Upper lobe of left lung (tissue), 6 donors: ENCODE results near the gene LDB2. TPM values are rescaled to one million over a fixed set of nuclear protein-coding genes. Genes with fewer than 3 reads are reported as not detected.

Experiments used
- ATAC-seq, 2 donors: fragments of 200-7000 bp; cut with Tn5 transposase; one replicate each; pipeline ENCODE4 v1.9.1; 2022; ENCODE audit warnings: mild to moderate bottlenecking in 2 of 2, moderate library complexity in 2 of 2; ENCODE audit not compliant: low FRiP score in 2 of 2
- DNase-seq, 2 donors: peaks; one replicate each; pipeline ENCODE4 v3.0.0-alpha.2; 2019 to 2020
- H3K27ac ChIP-seq, 4 donors: fragments of 200-600 bp; sonication (generic); one replicate each; pipeline ENCODE4 v1.5.1; 2016 to 2019
- H3K27me3 ChIP-seq, 4 donors: fragments of 200-600 bp; sonication (generic); one replicate each; pipeline ENCODE4 v1.5.1; 2017 to 2019
- H3K36me3 ChIP-seq, 4 donors: fragments of 200-600 bp; sonication (generic); one replicate each; pipeline ENCODE4 v1.5.1; 2016 to 2019
- H3K4me1 ChIP-seq, 4 donors: fragments of 200-600 bp; sonication (generic); one replicate each; pipeline ENCODE4 v1.5.1; 2018 to 2019
- H3K4me3 ChIP-seq, 4 donors: fragments of 200-600 bp; sonication (generic); one replicate each; pipeline ENCODE4 v1.5.1; 2017 to 2019; ENCODE audit warnings: mild to moderate bottlenecking in 2 of 4, moderate library complexity in 1 of 4
- H3K9me3 ChIP-seq, 4 donors: fragments of 200-600 bp; sonication (generic); one replicate each; pipeline ENCODE4 v1.5.1; 2018 to 2019
- EP300 ChIP-seq, 4 donors: sonication (generic); formaldehyde crosslinking; IDR thresholded peaks; one replicate each; pipeline ENCODE4 v1.5.1; 2017; ENCODE audit warnings: antibody characterized with exemption in 4 of 4, control low read depth in 2 of 4
- POLR2A ChIP-seq, 4 donors: fragments of 450-650 bp; IDR thresholded peaks; one replicate each; pipeline ENCODE4 v1.5.1; 2016 to 2017; ENCODE audit warnings: antibody characterized with exemption in 4 of 4, mild to moderate bottlenecking in 2 of 4
- POLR2AphosphoS5 ChIP-seq, 2 donors: sonication (generic); formaldehyde crosslinking; IDR thresholded peaks; one replicate each; pipeline ENCODE4 v1.5.1; 2017; ENCODE audit warnings: antibody characterized with exemption in 2 of 2
- whole genome bisulfite sequencing, 2 donors: methylation state at CpG; one replicate each; pipeline ENCODE4 v1.1.5; 2017 to 2018; 5-methylcytosine and 5-hydroxymethylcytosine counted together
- total RNA-seq, 6 donors: library from RNA; depleted of rRNA in 4 of 6; stranded (reverse); fragments of >200 nt in 4 of 6; gene quantifications; one replicate each; pipeline versions ENCODE4 v1.1.0 to v1.2.1, GENCODE V29; 2016 to 2021
- TF ChIP-seq, protein P1 (sequence below), 6 experiments: fragments of 450-650 bp in 4 of 6; fragments of 200-600 bp in 2 of 6; sonication (generic) in 2 of 6; IDR thresholded peaks; one replicate each; pipeline ENCODE4 v1.5.1; 2016 to 2019; ENCODE audit warnings: antibody characterized with exemption in 6 of 6
- donor health status: DM: no; HTN: no; CAD: no; lungs with moderate emphysema.
- donor health status: DM: no; HTN: yes; CAD: no; lungs with severe emphysema.

LDB2 gene
- total RNA-seq, 6 donors from 2014 or later: 34.6 to 94.4 (median 45.9) TPM

DNA sequence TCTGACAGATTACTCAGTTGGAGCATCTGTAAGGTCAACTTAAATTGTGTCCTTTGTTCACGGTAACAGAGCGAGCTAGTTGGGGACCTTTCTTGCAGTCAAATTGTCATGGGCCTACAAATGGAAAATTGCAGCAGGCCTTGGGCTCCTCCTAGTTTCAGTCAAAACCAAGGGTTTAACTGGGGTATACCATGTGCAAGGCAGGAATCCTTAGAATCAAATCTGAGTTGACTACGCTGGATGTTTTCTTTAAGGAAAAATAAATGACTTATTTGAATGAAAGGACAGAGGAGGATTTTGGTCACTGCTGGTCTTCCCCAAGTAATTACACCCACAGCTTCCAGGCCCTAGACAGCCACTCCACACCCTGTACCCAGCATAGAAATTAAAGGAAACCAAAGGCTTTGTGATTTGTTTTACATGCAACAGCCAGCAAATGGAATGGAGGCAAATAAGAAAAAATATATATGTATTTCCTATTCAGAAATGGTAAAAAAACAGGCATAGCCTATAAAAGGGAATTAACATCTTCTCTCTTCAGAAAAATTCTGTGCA is 307.1 kb downstream of the LDB2 start:
- H3K4me3 ChIP-seq: no peak overlapping the region
- no peaks in the 10 kb centered on the region for H3K27me3 ChIP-seq
- no peak for TF ChIP-seq POLR2A (IDR thresholded peaks at IDR 0.05)
- TF ChIP-seq, protein P1, sequence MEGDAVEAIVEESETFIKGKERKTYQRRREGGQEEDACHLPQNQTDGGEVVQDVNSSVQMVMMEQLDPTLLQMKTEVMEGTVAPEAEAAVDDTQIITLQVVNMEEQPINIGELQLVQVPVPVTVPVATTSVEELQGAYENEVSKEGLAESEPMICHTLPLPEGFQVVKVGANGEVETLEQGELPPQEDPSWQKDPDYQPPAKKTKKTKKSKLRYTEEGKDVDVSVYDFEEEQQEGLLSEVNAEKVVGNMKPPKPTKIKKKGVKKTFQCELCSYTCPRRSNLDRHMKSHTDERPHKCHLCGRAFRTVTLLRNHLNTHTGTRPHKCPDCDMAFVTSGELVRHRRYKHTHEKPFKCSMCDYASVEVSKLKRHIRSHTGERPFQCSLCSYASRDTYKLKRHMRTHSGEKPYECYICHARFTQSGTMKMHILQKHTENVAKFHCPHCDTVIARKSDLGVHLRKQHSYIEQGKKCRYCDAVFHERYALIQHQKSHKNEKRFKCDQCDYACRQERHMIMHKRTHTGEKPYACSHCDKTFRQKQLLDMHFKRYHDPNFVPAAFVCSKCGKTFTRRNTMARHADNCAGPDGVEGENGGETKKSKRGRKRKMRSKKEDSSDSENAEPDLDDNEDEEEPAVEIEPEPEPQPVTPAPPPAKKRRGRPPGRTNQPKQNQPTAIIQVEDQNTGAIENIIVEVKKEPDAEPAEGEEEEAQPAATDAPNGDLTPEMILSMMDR (IDR thresholded peaks at IDR 0.05): no peak
- TF ChIP-seq POLR2AphosphoS5 (IDR thresholded peaks at IDR 0.05): no peak
- TF ChIP-seq EP300 (IDR thresholded peaks at IDR 0.05): no peak
- H3K36me3 ChIP-seq: peaks cover 0 to 17% (median 0%) of the 10 kb centered on the region in 4 donors
- no peaks in the 10 kb centered on the region for H3K9me3 ChIP-seq
- no peak overlapping the region for H3K27ac ChIP-seq
- DNase-seq (no peak), ATAC-seq (no peak)
- 93 to 96% methylated on average over 3 of the region's 3 CpGs for WGBS, 2 donors
- no peaks in the 10 kb centered on the region for H3K4me1 ChIP-seq

DNA sequence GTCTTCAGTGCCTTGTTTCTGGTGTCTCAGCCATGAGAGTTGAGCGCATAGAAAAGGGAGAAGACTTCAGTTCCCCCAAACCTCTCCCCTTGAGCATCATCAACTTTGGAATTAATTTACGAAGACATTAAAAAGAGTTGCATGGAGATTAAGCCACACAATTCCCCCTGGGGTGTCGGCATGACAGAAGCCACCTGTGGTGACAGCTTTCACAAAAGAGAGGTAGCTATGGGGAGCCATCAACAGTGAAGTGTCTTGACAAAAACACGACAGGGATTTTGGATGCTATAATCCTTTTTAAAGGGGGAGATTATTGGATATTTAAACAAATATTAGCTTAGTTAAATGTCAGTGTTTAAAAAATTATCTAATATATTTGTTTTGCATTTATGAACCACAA is 307.6 kb downstream of the LDB2 start:
- no peaks in the 10 kb centered on the region for H3K9me3 ChIP-seq
- no peak for TF ChIP-seq EP300 (IDR thresholded peaks at IDR 0.05)
- no peak for TF ChIP-seq POLR2A (IDR thresholded peaks at IDR 0.05)
- TF ChIP-seq, protein P1 (IDR thresholded peaks at IDR 0.05): no peak
- no peak for TF ChIP-seq POLR2AphosphoS5 (IDR thresholded peaks at IDR 0.05)
- H3K4me1 ChIP-seq: no peaks in the 10 kb centered on the region
- peaks cover 0 to 18% (median 0%) of the 10 kb centered on the region in 4 donors for H3K36me3 ChIP-seq
- H3K27ac ChIP-seq: no peak overlapping the region
- ATAC-seq: no peak
- WGBS, 2 donors: 57 to 78% methylated on average over 4 of the region's 4 CpGs
- no peak for DNase-seq
- no peaks in the 10 kb centered on the region for H3K27me3 ChIP-seq
- H3K4me3 ChIP-seq: no peak overlapping the region

DNA sequence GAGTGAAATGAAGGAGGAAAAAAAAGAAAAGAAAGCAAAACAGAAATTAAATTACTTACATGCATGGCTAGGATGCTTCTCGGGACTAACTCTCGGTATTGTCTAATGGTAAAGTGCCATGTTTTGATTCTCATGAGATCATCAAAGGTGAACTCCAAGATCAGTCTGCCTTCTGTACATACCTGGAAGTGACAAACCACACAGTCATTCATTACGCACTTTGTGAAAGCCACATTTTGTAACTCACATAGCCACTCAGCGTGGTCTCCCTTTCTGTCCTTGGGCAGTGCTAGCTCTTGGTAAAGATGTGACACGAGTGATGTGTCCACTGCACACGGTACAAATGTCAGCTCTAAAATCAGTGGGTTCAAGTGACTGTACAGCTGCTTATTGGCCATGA is 309.8 kb downstream of the LDB2 start:
- Histone ChIP-seq H3K4me1 (no peaks in the 10 kb centered on the region), H3K36me3 (peaks cover 0 to 21% (median 0%) of the 10 kb centered on the region in 4 donors), H3K27me3 (no peaks in the 10 kb centered on the region), H3K9me3 (no peaks in the 10 kb centered on the region), H3K4me3 (no peak overlapping the region), H3K27ac (no peak overlapping the region)
- DNase-seq: no peak
- WGBS, 2 donors: 80 to 86% methylated on average over 6 of the region's 6 CpGs
- no peak for ATAC-seq
- TF ChIP-seq POLR2A (IDR thresholded peaks at IDR 0.05) (no peak), POLR2AphosphoS5 (IDR thresholded peaks at IDR 0.05) (no peak), EP300 (IDR thresholded peaks at IDR 0.05) (no peak)
- TF ChIP-seq, protein P1 (IDR thresholded peaks at IDR 0.05): no peak

DNA sequence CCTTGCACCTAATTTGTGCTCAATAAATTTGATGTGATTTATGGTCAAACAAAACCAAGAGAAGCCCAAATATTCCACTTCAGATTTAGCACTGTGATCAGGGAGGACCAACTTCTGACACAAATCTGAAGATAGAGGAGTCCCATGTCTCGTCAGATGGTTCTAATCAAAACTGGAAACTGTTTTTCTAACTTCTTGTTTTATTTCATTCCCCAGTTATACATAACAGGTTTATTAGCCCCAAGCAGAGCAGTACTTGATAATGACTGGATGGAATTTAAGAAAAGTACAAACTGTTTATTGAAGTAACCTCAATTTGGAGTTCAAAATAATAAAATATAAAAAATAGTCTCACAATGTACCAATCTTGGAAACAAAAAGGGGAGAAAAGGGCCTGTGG is 310.3 kb downstream of the LDB2 start:
- WGBS, 2 donors: 79 to 92% methylated on average over 1 of the region's 1 CpG
- no peaks in the 10 kb centered on the region for H3K4me1 ChIP-seq
- no peak overlapping the region for H3K4me3 ChIP-seq
- no peak overlapping the region for H3K27ac ChIP-seq
- no peaks in the 10 kb centered on the region for H3K9me3 ChIP-seq
- no peak for TF ChIP-seq EP300 (IDR thresholded peaks at IDR 0.05)
- no peak for TF ChIP-seq POLR2AphosphoS5 (IDR thresholded peaks at IDR 0.05)
- TF ChIP-seq, protein P1 (IDR thresholded peaks at IDR 0.05): no peak
- TF ChIP-seq POLR2A (IDR thresholded peaks at IDR 0.05): no peak
- DNase-seq (no peak), ATAC-seq (no peak)
- no peaks in the 10 kb centered on the region for H3K27me3 ChIP-seq
- peaks cover 0 to 23% (median 0%) of the 10 kb centered on the region in 4 donors for H3K36me3 ChIP-seq

DNA sequence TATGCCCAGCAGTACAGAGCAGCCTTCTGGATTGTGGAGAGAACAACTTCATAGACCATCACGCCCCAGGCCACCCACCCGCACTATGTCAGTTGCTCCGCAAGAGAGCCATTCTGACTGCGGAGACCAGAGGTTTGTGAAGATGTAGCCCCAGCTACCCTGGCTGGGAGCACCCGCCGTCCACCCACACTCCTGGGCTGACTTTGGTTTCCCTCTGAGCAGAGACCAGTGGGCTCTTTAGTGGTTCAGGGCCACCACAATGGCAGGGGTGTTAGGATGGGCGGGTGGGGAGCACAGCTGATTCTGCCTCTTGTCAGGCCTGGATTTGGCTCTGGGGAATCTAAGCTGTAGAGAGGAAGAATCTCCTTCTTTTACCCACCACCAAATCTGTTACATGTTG is 313.4 kb downstream of the LDB2 start:
- peak in 1 of 2 donors; percentile 19 for DNase-seq
- Histone ChIP-seq H3K4me1 (no peaks in the 10 kb centered on the region), H3K9me3 (no peaks in the 10 kb centered on the region), H3K27me3 (no peaks in the 10 kb centered on the region), H3K4me3 (no peak overlapping the region), H3K27ac (no peak overlapping the region), H3K36me3 (peaks cover 0 to 42% (median 0%) of the 10 kb centered on the region in 4 donors)
- TF ChIP-seq, protein P1 (IDR thresholded peaks at IDR 0.05): no peak
- TF ChIP-seq POLR2A (IDR thresholded peaks at IDR 0.05): no peak
- TF ChIP-seq EP300 (IDR thresholded peaks at IDR 0.05): no peak
- TF ChIP-seq POLR2AphosphoS5 (IDR thresholded peaks at IDR 0.05): no peak
- WGBS, 2 donors: 94 to 100% methylated on average over 4 to 7 of the region's 7 CpGs
- no peak for ATAC-seq
